NCI-H748 treated with DMSO at 0.1 percent for 48 hours (cell line): Measurements from ENCODE around the gene RORC.

Experiments
- DNase-seq: peaks from one replicate; lab custom pipeline; 2025; lab: John Stamatoyannopoulos, UW

The RORC gene

DNA sequence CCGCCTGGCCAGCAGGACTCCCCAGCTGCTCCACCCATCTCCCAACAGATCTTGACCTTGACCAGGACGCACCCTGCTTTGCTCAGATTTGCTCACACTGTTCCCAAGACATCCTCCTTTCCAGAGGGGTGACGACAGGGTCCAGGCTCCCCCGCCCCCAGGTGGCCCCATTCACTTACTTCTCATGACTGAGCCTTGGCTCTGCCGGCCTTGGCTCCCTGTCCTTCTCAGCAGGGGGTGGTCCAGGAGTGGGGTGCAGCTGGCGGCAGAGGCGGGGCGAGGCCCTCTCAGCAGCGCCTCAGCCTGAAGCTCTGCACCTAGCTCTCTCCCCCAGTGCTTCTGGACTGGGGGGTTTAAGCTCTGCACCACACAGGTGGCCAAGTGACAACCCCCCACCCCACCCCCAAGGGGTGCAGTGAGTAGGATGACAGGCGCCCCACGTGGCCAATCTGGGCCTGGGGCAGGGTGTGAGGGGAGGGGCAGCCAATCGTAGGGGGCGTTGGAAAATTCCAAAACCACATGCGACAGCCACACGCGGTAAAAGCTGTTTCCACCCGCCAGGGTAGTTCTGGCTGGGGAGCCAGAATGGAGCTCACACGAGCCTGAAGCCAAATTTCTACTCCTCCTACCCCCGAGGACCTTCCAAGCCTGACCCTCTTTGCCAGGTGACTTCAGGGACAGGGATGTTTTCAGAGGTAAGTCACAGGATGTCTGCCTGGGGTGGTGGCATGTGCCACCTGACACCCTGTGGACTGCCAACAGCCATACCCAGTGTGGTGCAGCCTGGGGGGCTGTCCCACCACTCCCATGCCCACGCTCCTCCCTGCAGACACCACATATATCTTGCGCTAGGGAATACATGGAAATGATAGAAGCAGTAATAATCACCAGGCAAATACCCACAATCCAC lies 5.6 kb downstream of the RORC start:
- DNase-seq: no peak

DNA sequence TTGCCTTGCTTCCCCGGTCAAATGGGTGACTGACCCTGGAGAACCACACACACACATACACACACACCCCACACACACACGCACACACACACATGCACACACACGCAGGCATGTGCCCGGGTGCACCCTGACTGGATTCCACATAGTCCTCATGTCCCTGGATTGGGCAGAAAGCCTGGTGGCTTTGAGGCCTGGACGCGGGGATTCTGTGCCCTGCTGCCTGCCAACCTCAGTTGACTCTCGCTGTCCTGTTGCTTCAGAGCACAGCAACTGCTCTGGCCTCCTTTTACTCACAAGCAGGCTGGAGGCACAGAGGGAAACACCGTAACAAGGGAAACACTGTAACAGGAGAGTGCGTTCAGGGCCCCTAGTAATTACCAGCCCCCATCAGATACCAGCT lies 6.4 kb downstream of the RORC start:
- no peak for DNase-seq

DNA sequence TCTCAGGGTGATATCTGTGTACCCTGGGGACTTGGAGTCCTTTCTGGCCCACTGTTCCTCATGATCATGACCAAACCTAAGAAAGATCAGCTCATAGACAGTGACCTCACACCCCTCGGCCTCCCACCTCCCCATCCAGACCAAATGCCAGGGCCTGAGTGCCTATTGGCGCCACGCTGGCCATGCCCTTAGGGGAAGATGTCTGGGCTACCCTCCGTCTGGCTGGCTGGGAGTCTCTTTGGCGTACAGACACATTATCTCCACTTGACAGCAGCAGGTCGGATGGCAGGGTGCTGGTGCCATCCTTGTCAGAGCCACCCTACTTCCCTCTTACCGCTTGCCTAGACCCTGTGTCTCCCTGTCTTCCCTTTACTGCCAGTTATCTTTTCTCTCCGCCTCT lies 8.4 kb downstream of the RORC start:
- DNase-seq: no peak

DNA sequence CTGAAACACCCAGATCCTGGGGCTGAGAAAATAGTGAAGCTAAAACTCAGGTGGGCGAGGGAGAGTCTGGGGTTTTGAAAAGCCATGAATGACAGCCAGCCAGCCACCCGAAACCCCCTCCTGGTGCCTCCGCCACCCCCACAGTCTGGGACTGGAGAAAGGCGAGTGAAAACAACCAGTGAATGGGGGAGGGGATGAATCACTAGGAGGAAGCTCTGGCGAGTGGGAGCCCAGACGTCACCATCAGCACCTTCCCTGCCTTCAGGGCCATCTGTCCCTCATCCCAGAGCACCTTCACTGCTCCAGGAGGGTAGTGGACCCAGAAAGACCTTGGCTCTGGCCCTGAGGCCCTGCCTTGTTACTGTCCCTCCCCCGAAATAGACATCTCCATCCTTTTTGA lies 9.2 kb downstream of the RORC start:
- no peak for DNase-seq

DNA sequence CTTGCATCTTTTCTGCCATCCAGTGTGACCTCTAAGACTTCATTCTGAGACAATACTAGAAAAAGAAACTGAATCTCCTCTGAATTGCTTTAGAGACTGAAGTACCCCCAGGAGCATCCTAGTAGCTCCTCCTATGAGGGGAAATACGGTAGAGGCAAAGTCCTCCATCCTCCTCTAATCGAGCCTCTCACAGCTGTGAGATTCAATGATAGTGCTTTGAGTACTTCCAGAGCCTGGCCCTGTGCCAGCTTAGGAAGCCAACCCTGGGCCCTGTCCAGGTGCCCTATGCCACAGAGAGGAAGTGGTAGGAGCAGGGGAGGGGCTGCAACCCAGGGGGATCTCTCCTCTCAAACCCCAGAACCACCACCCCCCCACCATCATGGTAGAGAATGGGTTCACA lies 10.7 kb downstream of the RORC start:
- no peak for DNase-seq

DNA sequence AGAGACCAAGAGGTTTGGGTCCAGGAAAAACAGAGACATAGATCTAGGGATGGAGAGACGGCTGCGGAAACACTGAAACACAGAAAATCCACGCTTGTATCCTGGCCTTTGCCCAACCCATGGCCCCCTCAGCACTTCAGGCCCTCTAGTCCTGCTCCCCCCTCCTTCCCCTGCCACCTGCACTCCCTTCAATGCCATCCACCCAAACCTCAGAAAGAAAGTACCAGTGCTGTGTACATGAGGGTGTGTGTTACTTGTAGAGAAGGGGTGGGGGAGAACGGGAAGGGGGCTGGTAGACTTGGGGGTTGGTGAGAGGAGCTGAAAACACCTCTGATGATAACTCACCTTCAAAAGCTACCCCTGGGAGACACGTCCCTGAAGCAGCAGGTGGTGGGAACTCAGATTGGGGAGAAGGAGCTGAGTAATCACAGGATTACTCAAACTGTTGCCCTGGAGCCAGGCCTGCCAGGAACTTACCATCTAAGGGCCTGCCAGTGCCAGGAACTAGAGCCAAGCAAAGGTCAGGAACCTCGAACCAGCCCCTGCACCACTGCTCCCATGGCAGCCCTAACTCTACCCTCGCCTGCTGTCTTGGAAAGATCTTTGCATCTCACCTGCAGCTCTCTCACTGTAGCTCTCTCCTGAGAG lies 11.5 kb downstream of the RORC start:
- no peak for DNase-seq

DNA sequence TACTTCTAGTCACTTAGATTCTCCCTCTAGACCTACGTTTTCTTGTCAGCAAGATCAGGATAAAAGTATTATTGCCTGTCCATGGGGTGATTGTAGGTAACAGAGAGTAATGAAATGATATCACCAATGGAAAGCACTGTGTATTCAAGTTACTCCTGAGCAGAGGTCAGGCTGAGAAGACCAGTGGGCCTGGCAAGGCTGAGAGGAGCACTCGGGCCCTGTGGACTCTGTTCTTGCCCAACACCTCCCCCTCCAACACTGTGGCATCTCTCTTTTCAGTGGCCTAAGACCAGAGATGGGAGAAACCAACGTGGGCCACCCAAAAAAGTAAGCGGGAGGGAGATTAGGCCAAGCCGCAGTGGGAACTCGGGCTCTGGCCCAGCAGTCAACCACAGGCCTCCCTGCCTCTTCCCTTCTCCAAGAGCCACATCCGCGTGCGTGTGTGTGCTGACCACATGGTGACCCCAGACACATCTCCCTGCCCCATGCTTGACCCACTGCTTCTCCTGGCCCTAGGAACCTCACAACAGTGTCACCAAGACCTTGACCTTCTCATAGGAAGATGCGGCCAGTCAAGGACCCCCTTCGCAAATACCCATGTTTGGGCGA lies 12.3 kb downstream of the RORC start:
- no peak for DNase-seq

DNA sequence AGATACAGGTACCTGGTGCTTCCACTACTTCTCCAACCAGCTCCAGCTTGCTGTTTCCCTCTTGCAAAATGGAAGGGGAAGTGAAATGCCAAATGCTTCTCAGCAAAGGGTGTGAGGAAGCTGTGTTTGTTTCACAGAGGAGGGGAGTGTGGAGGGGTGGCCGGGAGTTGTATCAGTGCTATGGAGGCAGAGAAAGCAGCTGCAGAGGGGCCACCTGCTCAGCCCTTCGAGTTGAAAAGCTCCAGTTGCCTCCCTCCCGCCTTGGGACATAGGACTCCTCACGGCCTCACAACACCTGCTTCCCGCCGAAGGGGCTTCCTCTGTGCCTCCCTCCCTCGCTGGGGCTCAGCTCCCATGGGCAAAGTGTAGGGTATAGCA lies 14.3 kb downstream of the RORC start:
- no peak for DNase-seq

DNA sequence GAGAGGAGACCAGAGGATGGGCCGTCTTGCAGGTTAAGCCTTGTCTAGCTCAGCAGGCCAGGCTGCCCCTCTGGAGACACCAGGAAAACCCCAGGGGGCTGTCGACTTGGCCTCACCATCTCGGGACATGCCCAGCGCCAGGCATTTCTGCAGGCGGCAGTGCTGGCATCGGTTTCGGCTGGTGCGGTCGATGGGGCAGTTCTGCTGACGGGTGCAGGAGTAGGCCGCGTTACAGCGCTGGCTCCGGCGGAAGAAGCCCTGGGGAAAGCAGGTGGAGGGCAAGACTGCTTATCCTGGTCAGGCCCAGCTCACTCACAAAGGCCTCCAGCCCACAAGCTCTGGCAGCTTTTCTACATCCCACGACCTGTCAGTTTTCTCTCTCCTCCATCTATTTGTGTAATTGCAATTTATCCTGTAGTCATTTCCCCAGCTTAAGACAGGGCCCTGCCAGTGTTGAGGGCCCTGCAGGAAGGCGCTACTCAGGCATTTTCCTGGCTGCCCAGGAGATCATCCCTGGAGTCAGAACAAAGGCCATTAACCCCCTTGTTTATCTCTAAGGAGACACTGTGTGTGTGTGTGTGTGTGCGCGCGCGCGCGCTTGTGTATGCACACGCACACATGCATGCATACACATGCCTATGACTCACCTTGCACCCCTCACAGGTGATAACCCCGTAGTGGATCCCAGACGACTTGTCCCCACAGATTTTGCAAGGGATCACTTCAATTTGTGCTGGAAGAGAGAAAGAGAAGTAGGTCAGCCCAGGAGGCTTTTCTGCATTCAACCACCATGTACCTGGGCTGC lies 14.9 kb downstream of the RORC start:
- DNase-seq: no peak

DNA sequence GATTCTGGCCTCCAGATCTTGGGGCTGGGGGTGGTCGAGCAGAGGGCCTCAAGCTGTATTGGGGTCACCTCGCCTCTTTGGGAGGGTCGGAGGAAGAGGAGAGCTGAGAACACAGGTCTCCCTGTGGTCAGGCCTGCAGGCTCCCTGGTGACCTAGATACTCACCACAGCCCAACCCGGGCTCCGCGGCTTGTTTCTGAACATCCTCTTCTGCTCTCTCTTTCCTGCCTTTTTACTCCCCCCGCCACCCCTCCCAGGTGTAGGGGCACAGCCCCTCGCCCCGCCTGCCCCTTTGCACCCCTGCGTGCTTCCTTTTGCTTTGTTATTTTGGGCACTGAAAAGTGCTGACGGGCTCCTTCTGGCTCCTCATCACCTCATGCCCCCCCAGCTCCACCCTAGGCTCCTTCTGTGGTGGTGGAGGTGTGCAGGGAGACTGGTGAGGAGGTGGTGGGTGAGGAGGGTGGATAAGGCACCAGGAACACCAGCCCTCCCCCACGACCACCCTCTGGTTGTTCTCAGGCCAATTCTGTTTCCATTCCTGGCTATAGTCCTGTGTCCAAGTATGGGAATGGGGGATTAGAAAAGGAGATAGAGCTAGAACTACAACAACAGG lies 15.8 kb downstream of the RORC start:
- no peak for DNase-seq

DNA sequence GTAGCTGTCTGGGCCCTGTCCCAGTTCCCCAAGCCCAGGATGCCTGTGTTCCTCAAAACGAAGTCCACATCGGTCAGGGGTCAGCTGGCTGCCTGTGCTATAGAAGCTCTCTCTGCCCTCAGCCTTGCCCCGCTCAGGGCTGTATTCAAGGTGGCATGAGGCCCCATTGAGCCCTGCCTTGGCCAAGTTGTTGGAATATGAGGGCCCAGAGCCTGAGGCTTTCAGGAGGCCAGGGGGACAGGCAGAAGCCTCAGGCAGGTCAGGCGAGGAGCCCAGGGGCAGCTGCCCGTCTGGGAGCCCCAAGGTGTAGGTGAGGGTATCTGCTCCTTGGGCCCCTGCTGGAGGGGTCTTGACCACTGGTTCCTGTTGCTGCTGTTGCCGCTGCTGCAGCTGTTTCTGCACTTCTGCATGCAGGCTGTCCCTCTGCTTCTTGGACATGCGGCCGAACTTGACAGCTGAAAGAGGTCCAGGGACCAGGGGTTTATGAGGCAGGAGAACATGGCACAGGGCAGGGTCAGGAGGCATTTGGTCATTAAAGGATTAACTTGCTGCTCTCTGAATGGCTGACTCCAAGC lies 16.5 kb downstream of the RORC start:
- DNase-seq: no peak

DNA sequence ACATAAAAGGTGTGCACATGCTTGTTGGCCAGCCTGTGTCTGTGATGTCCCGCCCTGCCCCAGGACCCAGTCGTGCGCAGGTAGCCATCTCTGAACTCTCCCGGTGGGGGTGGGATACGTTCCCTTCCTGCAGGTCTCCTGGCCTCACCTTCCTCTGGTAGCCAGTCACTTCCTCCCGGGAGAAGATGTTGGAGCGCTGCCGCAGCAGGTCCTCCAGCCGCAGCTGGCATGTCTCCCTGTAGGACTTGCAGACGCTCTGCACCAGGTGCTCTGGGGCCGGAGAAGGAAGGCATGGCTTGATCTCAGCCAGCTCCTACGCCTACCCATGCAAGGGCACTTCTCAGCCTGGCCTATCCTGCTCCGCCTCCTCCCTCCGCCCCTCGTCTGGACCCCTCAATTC lies 17.2 kb downstream of the RORC start:
- DNase-seq: no peak

DNA sequence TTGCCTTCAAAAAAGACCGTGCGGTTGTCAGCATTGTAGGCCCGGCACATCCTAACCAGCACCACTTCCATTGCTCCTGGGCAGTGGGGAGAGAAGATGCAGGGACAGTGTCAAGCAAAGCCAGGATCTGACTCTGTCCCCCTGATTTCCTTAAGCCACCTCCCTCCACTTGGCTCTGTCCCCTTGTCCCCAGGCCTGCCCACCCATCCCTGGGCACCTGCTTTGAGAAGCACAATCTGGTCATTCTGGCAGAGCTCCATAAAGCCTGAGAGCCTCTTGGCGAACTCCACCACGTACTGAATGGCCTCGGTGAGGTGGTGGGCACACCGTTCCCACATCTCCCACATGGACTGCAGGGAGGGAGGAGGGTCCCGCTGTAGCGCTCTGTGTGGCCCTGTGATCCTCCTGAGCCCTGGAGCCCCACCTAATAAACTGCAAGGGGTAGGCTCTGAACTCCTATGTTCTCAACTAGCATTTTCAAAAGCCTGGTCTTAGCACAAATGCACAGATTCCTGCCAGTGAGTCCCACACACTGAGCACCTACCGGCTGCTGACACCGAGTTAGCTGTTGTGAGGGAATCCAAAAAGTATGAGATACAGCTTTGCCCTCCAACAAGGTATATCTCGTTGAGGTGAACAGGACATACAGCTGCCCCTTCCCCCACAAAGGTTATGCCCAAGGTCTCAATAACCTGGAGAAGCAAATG lies 18.2 kb downstream of the RORC start:
- DNase-seq: no peak

DNA sequence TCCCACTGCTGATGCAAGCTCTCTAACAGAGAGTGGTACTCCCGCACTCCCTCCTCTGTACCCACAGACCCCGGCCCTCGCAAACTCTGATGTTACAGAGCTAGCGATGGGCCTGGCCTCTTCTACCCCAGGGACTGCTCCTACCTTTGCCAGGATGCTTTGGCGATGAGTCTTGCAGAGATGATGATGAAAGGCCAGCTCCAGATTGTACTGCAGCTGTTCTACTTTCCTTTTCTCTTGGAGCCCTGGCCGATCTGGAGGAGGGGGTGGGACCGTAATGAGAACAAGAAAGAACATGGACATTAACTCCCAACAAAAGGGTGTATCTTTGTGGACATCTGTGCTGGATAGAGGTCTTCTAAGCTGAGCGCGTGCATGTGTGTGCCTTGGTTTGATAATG lies 20.4 kb downstream of the RORC start:
- DNase-seq: no peak

DNA sequence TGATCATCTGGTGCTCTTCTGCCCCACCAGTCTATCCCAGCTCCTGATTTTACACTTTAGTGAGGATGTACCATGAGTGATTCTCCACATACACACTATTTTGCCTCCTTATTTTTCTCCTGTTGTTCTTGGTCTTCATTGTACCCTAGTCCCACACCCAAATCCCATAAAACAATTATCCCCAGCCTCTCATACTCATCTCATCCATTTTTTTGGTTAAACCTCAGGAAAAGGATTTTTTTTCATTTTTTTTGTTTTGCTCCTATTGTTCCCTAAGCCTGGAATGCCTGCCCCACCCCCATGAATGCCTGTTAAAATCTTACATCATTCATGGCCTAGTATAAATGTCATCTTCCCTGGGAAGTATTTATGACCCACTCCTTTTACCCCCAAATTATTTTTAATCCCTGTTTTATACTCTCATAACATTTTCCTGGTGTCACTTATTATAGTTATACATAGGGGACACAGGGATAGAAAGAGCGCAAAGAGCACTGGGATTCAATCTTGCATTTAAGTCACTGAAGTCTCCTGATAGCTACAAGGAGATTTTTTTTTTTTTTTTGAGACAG lies 21.5 kb downstream of the RORC start:
- no peak for DNase-seq

DNA sequence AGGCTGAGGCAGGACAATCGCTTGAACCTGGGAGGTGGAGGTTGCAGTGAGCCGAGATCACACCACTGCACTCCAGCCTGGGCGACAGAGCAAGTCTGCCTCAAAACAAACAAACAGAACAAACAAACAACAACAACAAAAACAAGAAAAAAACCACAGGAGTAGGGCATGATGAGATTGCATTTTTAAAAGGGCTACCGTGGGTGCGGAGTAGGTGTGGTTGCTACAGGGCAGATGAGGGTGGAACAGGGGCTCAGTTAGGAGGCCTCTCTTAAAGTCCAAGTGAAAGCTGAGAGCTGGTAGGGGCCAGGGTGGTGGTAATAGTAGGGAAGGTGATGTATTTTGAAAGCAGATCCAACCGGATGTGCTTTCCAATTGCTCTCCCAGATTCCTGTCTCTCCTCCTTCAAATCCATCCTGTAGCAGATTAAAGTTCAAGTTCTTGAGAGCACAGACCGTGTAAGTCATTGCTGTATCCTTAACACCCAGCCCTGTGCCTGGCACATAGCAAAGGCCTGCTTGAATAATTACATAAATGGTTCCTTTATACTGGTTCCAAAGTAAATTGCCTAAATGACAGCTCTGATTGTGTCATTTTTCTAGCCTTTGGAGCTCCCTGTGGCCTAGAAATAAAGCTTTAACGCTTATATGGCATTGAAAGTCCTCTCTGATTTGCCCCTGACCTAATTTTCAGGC lies 22.2 kb downstream of the RORC start:
- DNase-seq: no peak

DNA sequence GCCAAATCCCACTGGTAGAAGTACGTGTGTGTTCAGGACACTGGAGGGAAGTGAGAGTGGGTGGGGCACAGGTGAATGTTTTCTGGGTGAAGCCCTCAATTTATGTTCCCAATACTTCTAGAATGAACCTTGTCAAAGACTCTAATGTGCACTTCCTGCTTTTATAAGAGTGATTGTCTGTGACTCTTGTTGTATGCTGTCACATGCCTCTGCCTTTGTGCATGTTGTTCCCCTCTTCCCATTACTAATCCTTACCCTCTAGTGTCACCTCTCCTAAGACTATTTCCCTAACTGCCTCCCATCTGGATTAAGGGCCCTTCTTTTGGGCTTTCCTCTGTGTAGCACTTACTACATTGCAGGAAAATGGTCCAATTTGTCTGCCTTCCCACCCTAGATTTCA lies 23.8 kb downstream of the RORC start:
- no peak for DNase-seq

DNA sequence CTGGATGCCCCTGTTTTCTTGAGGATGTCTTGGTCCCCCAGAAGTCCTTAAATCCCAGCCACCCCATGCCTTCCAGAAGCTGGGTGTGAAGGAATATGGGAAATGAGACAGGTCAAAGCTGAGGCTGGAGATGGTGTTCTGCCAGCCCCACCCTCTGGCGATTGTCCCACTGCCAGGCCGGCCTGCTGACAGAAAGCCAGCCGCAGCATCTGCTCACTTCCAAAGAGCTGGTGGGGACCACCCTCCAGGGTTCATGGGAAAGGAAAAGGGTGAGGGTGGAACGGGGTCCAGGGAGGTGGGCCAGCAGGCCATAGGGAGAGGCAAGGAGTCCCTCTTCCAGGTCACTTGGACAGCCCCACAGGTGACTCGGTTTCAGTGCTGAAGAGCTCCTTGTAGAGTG lies 24.5 kb downstream of the RORC start:
- no peak for DNase-seq

DNA sequence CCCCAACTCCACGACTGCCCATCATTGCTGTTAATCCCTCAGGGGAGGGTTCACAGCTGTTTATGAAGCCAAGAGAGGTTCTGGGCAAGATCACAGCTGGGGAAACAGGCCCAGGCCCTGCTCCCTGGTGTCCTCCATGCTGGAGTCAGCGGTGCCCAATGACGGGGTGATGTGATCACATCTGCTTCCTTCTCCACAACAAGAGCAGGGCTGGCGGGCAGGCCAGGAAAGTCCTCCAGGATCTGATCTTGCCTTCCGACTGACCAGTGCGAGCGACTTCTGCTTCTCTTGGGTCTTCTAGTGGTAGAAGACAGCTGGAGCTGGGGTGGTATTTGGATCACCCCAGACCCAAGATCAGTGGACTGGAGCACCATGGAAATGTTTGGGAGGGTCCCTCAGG lies 25.4 kb downstream of the RORC start:
- DNase-seq: no peak
